Fibroblast of lung (primary cell): Measurements from ENCODE around the gene BAZ2A. TPM values are rescaled to one million over a fixed set of nuclear protein-coding genes. Genes with fewer than 3 reads are reported as not detected.
A peak's percentile ranks its signal among the peaks of the same experiment; 100 is the strongest.

Source experiments
- DNase-seq, 2 donors: peaks; one replicate each; pipeline versions ENCODE4 v3.0.0 to v3.0.0-alpha.2; 2010; ENCODE audit warnings: low read depth in 2 of 2
- H2AFZ ChIP-seq: 2 replicates; pipeline ENCODE4 v1.5.1; 2012; ENCODE audit warnings: low read length, control low read depth, inconsistent platforms
- H3K27ac ChIP-seq: 2 replicates; pipeline ENCODE4 v1.5.1; 2011; ENCODE audit warnings: low read length, control low read depth; ENCODE audit not compliant: insufficient read depth
- H3K27me3 ChIP-seq: 2 replicates; pipeline ENCODE4 v1.5.1; 2011; ENCODE audit warnings: mild to moderate bottlenecking, low read length; ENCODE audit not compliant: control insufficient read depth, insufficient read depth
- H3K36me3 ChIP-seq: 2 replicates; pipeline ENCODE4 v1.5.1; 2011; ENCODE audit warnings: low read length; ENCODE audit not compliant: control insufficient read depth, insufficient read depth
- H3K4me1 ChIP-seq: 2 replicates; pipeline ENCODE4 v1.5.1; 2011; ENCODE audit warnings: low read length; ENCODE audit not compliant: control insufficient read depth, insufficient read depth; ENCODE audit errors: extremely low read depth
- H3K4me2 ChIP-seq: 2 replicates; pipeline ENCODE4 v1.5.1; 2011; ENCODE audit warnings: low read length, control low read depth; ENCODE audit not compliant: insufficient read depth; ENCODE audit errors: extremely low read depth
- H3K4me3 ChIP-seq, 4 experiments: fragments of 200-600 bp in 1 of 4; sonication (generic) in 1 of 4; replicated peaks in 1 of 4; 2 replicates each; pipeline ENCODE4 v1.5.1; 2011 to 2016; ENCODE audit warnings: low read length in 4 of 4, low read depth in 3 of 4, mild to moderate bottlenecking in 3 of 4, control low read depth in 2 of 4, inconsistent platforms in 1 of 4, mixed read lengths in 1 of 4; ENCODE audit not compliant: insufficient read depth in 1 of 4; ENCODE audit errors: control extremely low read depth in 1 of 4
- H3K79me2 ChIP-seq: 2 replicates; pipeline ENCODE4 v1.5.1; 2012; ENCODE audit warnings: mild to moderate bottlenecking, low read length, inconsistent platforms; ENCODE audit not compliant: control insufficient read depth, insufficient read depth
- H3K9ac ChIP-seq: 2 replicates; pipeline ENCODE4 v1.5.1; 2011; ENCODE audit warnings: mild to moderate bottlenecking, low read length, control low read depth; ENCODE audit not compliant: insufficient read depth
- H3K9me3 ChIP-seq: 2 replicates; pipeline ENCODE4 v1.5.1; 2012; ENCODE audit warnings: low read depth, low read length; ENCODE audit not compliant: control insufficient read depth, insufficient read depth
- H4K20me1 ChIP-seq: 2 replicates; pipeline ENCODE4 v1.5.1; 2011; ENCODE audit warnings: low read length; ENCODE audit not compliant: control insufficient read depth, insufficient read depth; ENCODE audit errors: extremely low read depth
- EZH2 ChIP-seq: IDR thresholded peaks from 2 replicates; pipeline ENCODE4 v1.5.1; 2012; ENCODE audit warnings: low read length, control low read depth, mild to moderate bottlenecking; ENCODE audit errors: missing control alignments
- polyA plus RNA-seq, 2 donors: library from polyadenylated mRNA; depleted of rRNA in 1 of 2; stranded (reverse) in 1 of 2; unstranded in 1 of 2; fragments of >200 nt; gene quantifications; 2 replicates each; pipeline ENCODE4 v1.2.1, GENCODE V29; 2011 to 2012; ENCODE audit warnings: missing spikeins in 1 of 2
- total RNA-seq: library from RNA; depleted of rRNA; stranded (reverse); fragments of >200 nt; gene quantifications from 2 replicates; pipeline ENCODE4 v1.2.1, GENCODE V29; 2014
- TF ChIP-seq, protein P1 (sequence below), 2 donors: IDR thresholded peaks in 1 of 2; conservative IDR thresholded peaks in 1 of 2; 1 replicate in 1 of 2; 2 replicates in 1 of 2; pipeline ENCODE4 v1.5.1; 2011 to 2012; ENCODE audit warnings: low read length in 2 of 2, control low read depth in 1 of 2, inconsistent platforms in 1 of 2, low read depth in 1 of 2, mild to moderate bottlenecking in 1 of 2

The BAZ2A gene
- total and polyA plus RNA-seq, 2 donors (not counting 1 experiment from before 2014, with no cell fraction given) = 32.0 to 39.9 TPM

DNA sequence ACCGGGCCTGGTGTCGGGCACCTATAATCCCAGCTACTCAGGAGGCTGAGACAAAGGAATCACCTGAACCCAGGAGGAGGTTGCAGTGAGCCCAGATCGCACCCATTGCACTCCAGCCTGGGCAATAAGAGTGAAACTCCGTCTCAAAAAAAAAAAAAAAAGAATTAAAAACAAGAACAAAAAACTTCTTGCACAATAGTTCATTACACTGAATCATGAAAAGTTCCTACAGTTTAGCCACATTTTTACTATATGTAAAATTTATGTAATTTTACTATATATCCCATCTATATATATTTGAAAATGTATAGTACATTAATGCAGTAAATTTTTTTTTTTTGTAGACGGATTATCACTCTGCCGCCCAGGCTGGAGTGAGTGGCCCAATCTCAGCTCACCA, 11.1 kb upstream of the BAZ2A start:
- no peak overlapping the region for H3K9ac ChIP-seq
- TF ChIP-seq, protein P1, sequence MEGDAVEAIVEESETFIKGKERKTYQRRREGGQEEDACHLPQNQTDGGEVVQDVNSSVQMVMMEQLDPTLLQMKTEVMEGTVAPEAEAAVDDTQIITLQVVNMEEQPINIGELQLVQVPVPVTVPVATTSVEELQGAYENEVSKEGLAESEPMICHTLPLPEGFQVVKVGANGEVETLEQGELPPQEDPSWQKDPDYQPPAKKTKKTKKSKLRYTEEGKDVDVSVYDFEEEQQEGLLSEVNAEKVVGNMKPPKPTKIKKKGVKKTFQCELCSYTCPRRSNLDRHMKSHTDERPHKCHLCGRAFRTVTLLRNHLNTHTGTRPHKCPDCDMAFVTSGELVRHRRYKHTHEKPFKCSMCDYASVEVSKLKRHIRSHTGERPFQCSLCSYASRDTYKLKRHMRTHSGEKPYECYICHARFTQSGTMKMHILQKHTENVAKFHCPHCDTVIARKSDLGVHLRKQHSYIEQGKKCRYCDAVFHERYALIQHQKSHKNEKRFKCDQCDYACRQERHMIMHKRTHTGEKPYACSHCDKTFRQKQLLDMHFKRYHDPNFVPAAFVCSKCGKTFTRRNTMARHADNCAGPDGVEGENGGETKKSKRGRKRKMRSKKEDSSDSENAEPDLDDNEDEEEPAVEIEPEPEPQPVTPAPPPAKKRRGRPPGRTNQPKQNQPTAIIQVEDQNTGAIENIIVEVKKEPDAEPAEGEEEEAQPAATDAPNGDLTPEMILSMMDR (conservative IDR thresholded peaks at IDR 0.05 in 1 of 2, IDR thresholded peaks at IDR 0.05 in 1 of 2; ENCODE audit: low read depth in 1 of 2, low read length in 2 of 2) = no peak
- no peak overlapping the region for H2AFZ ChIP-seq
- no peak overlapping the region for H3K4me3 ChIP-seq
- no peaks in the 10 kb centered on the region for H3K27me3 ChIP-seq
- peaks cover 41% of the 10 kb centered on the region for H3K79me2 ChIP-seq
- peaks cover 7% of the 10 kb centered on the region for H3K4me1 ChIP-seq
- H3K36me3 ChIP-seq = peaks cover 15% of the 10 kb centered on the region
- H3K27ac ChIP-seq = no peak overlapping the region
- peaks cover 5% of the 10 kb centered on the region for H4K20me1 ChIP-seq
- no peak for DNase-seq
- no peak overlapping the region for H3K4me2 ChIP-seq
- no peaks in the 10 kb centered on the region for H3K9me3 ChIP-seq

- Histone ChIP-seq H3K79me2 (peaks cover 44% of the 10 kb centered on the region), H3K4me3 (no peak overlapping the region), H3K4me1 (peaks cover 9% of the 10 kb centered on the region), H3K9me3 (no peaks in the 10 kb centered on the region), H2AFZ (no peak overlapping the region), H3K4me2 (no peak overlapping the region), H3K27me3 (no peaks in the 10 kb centered on the region), H3K27ac (no peak overlapping the region), H3K36me3 (peaks cover 14% of the 10 kb centered on the region), H3K9ac (no peak overlapping the region), H4K20me1 (no peaks in the 10 kb centered on the region)
- TF ChIP-seq, protein P1 (conservative IDR thresholded peaks at IDR 0.05 in 1 of 2, IDR thresholded peaks at IDR 0.05 in 1 of 2; ENCODE audit: low read depth in 1 of 2, low read length in 2 of 2) = no peak
- no peak for TF ChIP-seq EZH2
- DNase-seq = no peak
Observed at GRCh38 chr12:56637621-56638020, 7.5 kb upstream of the BAZ2A start.

DNA sequence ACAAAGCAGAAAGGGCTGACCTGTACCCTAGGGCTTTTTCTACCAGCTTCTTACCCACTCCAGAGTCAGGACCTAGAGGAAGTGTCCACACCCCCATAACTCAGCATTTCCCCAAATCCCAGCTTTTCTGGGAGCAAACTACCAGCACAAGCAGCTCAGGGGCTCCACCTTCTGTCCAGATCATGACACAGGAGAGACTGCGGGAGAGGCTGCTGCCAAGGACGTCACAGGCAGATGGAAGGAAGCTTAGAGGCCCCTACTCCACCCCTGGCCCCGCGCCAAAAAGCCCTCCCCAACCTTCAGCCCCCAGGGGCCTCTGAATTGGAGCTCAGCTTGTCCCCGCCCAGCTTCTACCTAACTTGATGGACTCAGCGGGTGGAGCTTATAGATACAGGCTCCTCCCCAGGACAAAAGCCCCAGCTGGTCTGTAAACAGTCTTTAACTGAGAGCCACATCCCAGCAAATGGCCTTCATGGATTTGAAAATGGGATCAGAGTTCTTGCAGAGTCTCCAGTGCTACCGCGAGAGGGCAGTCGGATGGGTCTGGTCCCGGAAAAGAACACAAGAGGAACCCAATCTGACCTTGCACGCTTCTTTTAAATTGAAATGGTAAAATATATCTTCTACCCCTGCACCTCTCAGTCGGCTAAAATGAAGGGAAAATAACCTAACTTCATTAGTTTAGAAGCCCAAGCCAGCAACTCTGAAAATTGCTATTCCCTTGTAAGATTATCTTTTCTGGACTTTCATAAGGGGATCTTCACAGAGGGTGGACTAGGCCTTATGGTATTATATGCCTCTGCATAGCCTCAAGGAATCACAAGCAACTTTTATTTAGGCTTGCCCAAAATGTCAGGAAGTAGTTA, 6.8 kb upstream of the BAZ2A start:
- TF ChIP-seq EZH2 = no peak
- TF ChIP-seq, protein P1 (conservative IDR thresholded peaks at IDR 0.05 in 1 of 2, IDR thresholded peaks at IDR 0.05 in 1 of 2; ENCODE audit: low read depth in 1 of 2, low read length in 2 of 2) = peak; percentile 53 to 82
- Histone ChIP-seq H4K20me1 (no peaks in the 10 kb centered on the region), H3K9me3 (no peaks in the 10 kb centered on the region), H2AFZ (no peak overlapping the region), H3K4me1 (peaks cover 16% of the 10 kb centered on the region), H3K36me3 (peaks cover 11% of the 10 kb centered on the region), H3K9ac (peak overlapping the region; percentile 35), H3K79me2 (peaks cover 44% of the 10 kb centered on the region), H3K4me2 (peak overlapping the region; percentile 72), H3K4me3 (peak overlapping the region; percentile 69 to 80 (median 77)), H3K27ac (peak overlapping the region; percentile 78), H3K27me3 (no peaks in the 10 kb centered on the region)
- DNase-seq = peak; percentile 99 to 100
